Measurements from ENCODE around the gene ATF6.
"Not testable (repeated sequence)": the region's sequence is repeated elsewhere in the genome, so short reads cannot be mapped to it uniquely, and the experiment has no call there.

Gene ATF6

GRCh38 chr1:161781995-161782394, 15.9 kb downstream of the ATF6 start:
- DNase-seq (ENCODE audit: low read depth in 2 of 2) = no peak

DNA sequence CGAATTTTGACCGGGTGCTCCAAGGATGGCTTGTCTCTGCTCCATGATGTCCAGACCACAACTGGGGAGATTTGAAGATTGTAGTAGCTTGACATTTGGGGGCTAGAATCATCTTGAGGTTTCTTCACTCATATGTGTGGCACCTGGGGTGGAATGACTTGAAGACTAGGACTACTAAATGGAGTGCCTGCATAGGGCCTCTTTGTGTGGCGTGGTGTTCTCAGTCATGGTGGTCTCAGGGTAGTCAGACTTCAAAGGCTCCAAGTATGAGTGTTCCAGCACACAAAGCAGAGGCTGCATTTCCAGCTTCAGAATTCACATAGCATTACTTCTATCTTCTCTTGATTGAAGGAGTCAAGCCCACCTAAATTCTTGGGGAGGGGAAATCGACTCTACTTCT, 16.8 kb downstream of the ATF6 start:
- DNase-seq (ENCODE audit: low read depth in 2 of 2) = no peak

DNA sequence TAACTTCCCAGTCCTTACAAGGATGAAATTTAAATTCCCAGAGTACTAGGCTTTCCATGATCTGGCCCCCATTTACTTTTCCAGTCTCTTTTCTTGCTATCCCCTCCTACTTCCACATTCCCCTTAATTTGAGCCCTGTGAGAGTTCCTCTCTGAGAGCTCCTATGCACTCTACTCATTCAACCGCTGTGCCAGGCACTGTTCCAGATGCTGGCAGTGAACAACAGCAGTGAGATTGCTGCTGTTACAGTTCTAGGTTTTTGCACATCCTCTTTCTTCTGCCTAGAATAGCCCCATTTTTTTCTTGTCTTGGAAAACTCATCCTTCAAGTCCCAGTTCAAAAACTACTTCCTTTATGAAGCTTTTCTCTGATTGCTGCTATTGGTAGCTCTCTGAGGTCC, 18.8 kb downstream of the ATF6 start:
- no peak for DNase-seq (ENCODE audit: low read depth in 2 of 2)

- DNase-seq (ENCODE audit: low read depth in 2 of 2) = no peak
Measured at GRCh38 chr1:161787355-161787754, 21.2 kb downstream of the ATF6 start.

DNA sequence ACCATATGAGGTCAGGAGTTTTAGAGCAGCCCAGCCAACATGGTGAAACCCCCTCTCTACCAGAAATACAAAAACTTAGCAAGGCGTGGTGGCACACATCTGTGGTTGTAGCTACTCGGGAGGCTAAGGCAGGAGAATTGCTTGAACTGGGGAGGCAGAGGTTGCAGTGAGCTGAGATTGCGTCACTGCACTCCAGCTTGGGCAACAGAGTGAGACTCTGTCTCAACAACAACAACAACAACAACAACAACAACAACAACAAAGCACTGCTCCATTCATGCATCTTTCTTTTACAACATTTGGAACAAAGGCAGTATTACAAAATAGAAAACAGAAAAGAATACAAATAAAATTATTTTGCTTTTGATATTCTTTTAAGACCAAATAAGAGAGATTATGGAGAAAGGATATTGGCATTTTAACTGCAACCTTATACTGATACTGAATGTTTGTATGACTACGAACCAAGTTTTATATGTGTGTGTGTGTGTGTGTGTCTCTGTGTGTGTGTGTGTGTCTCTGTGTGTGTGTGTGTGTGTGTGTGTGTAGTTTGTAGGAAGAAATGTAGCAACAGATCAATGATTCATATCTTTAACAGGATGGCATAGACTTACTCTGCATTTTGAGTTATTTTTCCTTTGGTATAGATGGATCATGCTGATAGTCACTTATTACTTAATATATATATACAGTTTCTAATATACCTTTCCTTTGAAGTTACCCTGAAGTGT, 24.6 kb downstream of the ATF6 start:
- DNase-seq (ENCODE audit: low read depth in 2 of 2) = no peak

DNA sequence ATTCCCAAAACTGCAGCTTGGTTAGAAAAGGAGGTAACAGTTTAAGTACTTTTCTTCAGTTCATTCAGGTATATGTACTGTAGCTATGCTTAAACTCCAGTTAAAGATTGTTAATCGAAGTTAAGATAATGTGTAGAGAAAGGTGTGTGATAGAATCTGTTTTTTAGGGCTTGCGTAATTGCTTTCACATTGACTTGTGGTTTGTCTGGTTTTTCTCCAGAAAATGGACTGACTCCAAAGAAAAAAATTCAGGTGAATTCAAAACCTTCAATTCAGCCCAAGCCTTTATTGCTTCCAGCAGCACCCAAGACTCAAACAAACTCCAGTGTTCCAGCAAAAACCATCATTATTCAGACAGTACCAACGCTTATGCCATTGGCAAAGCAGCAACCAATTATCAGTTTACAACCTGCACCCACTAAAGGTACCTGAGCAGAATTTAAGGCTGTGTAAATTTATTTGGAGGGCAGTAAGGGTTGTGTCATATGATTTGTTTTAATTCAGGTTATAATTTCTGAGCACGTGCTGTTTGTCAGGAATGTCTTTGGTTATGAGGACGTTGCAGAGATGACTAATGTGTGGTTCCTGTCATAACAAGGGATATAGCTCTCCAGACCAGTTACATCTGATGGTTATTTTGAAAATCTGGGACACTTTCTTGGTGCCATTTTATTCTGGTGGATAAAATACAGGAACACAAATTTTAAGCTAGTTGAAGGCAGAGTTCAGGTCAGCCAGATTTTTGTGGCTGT, 26.0 kb downstream of the ATF6 start:
- no peak for DNase-seq (ENCODE audit: low read depth in 2 of 2)

DNA sequence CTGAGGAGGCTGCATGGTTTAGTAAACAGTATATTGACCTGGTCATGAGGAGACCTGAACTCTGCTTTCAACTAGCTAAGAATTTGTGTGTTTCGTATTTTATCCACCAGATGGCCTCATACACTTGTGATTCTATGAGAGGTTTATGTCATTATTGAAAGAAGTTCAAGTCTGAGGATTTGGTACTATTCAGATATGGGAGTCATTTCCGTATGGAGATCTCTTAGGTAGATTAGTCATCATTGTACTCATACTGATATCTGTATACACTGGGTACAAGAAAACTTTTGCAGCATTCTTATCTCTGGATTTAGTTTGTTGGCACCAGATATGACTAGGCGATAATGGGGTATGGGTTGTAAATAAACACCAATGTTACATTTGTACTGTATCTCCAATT, 26.6 kb downstream of the ATF6 start:
- no peak for DNase-seq (ENCODE audit: low read depth in 2 of 2)

DNA sequence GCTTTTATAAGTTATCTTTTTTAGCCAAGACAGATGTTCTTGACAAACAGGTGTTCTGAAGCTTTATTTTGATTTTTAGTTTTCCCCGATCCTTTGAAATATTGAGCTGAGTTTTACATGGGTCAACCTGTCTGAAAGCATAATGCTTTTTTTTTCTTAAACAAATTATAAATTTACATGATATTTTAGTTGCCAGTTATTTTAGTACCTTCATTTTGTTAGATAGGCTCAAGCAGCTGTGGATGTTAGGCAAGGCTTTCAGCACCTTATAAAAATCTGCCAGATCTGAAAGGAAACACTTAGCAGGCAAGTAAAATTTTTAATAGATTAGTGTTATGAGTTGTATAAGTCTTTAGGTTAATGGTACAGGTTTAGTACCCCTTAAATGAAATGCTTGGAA, 33.7 kb downstream of the ATF6 start:
- no peak for DNase-seq (ENCODE audit: low read depth in 2 of 2)

GRCh38 chr1:161801955-161802354, 35.8 kb downstream of the ATF6 start:
- no peak for DNase-seq (ENCODE audit: low read depth in 2 of 2)

GRCh38 chr1:161803181-161803580, 37.1 kb downstream of the ATF6 start:
- no peak for DNase-seq (ENCODE audit: low read depth in 2 of 2)

DNA sequence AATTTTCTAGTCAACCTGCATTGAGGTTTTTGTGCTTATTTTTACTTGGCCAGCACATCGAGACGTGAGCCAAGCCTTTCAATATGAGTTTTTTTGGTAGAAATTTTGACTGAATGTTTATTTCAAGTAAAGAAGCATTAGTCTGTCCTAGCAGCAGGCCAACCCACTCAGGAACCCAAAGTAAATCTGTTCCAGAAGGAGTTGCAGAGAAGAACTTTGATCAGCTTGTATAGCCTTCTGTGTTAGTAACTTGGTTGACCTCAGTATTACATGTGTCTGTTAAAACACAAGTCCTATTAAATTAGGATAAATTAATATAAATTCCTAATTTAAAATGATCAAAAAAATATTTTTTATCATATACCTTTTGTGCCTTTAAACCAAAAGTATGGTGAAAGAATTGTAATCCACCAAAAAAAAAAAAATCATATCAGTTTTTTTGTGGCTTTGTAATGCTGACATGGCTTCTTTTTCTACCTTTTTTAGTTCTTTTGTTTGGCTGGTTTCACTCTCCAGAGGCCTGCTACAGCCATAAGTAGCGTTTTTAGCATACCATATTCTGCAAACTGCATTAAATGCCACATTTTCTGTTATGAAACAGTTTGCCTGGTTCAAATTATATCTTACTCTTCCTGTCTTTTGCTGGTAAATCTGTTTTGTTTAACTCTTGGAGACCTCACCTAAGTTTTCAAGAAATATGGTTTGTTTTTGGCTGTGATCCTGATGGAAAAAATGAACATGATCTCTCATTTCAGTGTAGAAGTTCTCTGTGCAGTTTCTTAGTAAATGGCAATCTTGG, 39.5 kb downstream of the ATF6 start:
- DNase-seq (ENCODE audit: low read depth in 2 of 2) = no peak

GRCh38 chr1:161809202-161809601, 43.1 kb downstream of the ATF6 start:
- DNase-seq (ENCODE audit: low read depth in 2 of 2) = not testable (repeated sequence)

DNA sequence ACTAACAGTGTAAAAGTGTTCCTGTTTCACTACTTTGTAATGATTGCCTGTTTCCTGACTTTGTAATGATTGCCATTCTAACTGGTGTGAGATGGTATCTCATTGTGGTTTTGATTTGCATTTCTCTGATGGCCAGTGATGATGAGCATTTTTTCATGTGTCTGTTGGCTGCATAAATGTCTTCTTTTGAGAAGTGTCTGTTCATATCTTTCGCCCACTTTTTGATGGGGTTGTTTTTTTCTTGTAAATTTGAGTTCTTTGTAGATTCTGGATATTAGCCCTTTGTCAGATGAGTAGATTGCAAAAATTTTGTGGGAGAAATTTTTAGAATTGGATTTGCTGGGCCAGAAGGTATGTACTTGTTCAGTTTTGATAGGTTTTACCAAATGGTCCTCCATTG, 43.5 kb downstream of the ATF6 start:
- not testable (repeated sequence) for DNase-seq (ENCODE audit: low read depth in 2 of 2)

DNA sequence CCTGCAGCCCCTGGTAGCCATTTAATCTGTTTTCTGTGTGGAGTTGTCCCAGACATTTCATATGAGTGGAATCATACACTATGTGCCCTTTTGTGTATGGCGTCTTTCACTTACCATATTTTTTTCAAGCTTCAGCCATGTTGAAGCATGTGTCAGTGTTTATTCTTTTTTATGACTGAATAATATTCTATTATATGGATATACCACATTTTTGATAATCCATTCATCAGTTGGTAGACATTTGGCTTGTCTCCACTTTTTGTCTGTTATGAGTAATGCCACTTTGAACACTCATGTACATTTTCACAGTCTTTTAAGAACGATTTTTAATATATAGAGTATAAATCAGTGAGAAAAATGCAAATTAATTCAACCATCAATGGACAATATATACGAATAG, 44.7 kb downstream of the ATF6 start:
- no peak for DNase-seq (ENCODE audit: low read depth in 2 of 2)

DNA sequence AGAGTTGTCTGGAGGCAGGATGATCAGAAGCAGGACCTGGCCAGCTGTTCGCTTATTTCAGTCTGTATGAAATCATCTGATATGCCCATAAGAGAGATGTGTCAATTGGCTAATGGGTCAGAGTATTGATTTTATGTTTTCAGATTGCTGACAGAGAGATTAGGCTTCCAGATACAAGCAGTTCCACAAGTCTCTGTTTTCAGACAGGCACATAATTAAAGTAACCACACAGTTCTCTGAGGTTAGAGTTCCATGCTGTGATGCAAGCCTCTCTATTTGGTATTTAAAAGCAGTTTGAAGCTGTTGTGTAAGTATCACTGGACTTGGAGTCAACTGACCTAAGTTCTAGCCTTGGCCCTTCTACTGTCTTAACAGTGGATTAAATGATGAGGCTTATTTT, 50.1 kb downstream of the ATF6 start:
- DNase-seq (ENCODE audit: low read depth in 2 of 2) = no peak

DNA sequence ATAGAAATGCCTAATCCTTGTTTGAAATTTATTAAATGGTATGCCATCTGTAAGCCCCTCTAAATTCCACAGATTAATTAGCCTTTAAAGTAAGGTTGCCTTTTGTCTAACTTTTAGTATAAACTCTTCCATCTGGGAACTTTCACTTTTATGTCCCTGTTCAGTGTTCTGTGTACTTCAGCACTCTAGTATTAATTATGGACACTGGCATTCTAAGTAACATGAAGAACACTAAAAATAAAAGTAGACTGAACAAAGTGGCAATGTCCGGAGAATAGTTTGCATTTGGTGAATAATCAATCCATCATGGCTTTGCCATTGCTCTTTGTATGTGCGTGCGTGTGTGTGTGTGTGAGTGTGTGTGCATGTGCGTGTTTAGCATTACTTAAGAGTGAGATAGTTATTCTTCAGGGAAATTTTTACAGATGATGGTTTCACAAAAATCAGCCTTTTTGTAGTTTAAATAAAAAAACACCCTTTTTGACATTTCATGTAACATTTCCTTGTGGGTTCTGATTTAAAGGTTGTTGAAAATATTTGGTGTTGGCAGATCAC, 51.1 kb downstream of the ATF6 start:
- no peak for DNase-seq (ENCODE audit: low read depth in 2 of 2)

- no peak for DNase-seq (ENCODE audit: low read depth in 2 of 2)
Measured at GRCh38 chr1:161820914-161821313, 54.8 kb downstream of the ATF6 start.

DNA sequence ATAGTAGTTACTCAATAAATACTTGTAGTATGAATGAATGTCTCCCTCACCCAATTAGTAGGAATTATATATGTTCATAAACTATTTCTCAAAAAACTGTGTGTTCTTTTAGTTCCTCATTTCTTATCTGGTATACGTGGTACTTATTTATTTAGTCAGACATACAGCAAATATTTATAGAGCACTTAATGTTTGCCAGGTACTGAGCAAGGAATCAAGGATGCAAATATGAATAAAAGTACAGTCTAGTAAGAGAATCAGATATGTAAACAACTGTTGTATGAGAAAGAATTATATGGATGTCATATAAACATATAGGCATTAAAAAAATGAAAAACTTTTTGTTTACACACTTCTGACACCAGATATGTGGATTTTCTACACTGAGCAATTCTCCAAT, 58.5 kb downstream of the ATF6 start:
- no peak for DNase-seq (ENCODE audit: low read depth in 2 of 2)

DNA sequence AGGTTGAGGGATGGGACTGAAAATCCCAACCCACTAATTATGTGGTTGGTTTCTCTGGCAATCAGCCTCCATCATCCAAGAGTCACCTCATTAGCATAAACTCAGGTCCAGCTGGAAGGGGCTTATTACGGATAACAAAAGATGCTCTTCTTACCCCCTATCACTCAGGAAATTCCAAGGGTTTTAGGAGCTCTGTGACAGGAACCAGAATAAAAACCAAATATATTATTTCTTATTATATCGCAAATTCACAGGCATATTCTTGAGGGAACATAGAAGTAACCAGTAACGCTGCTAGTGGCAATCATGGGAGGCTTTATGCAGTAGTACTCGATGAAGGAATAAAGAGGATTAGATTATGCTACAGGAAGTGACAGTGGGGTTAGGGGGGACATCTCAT, 59.7 kb downstream of the ATF6 start:
- no peak for DNase-seq (ENCODE audit: low read depth in 2 of 2)

GRCh38 chr1:161826478-161826877, 60.4 kb downstream of the ATF6 start:
- DNase-seq (ENCODE audit: low read depth in 2 of 2) = no peak

DNA sequence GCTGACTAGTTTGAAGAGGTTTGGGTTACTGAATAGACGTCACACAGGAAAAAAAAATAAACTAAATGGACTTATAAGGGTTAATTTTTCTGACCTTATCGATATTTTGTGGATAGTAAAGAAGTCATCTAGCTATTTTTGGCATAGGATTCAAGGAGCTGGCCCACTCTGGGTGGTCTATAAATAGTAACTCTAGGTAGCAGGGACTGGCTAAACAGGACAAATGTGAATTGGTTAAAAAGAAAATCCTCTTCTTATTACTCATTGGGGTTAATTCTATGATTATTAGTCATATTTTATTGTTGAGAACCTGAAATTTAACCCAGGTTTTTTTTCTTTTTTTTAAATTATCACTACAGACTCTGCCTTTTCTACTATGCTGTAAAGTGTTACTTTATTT, 61.7 kb downstream of the ATF6 start:
- DNase-seq (ENCODE audit: low read depth in 2 of 2) = no peak

DNA sequence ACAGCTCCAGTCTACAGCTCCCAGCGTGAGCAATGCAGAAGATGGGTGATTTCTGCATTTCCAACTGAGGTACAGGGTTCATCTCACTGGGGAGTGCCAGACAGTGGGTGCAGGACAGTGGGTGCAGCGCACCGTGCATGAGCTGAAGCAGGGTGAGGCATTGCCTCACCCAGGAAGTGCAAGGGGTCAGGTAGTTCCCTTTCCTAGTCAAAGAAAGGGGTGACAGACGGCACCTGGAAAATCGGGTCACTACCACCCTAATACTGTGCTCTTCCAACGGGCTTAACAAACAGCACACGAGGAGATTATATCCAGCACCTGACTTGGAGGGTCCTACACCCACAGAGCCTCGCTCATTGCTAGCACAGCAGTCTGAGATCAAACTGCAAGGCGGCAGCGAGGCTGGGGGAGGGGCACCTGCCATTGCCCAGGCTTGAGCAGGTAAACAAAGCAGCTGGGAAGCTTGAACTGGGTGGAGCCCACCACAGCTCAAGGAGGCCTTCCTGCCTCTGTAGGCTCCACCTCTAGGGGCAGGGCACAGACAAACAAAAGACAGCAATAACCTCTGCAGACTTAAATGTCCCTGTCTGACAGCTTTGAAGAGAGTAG, 66.3 kb downstream of the ATF6 start:
- not testable (repeated sequence) for DNase-seq (ENCODE audit: low read depth in 2 of 2)

Measured in stimulated activated CD4-positive, alpha-beta T cell treated with anti-CD3 and anti-CD28 coated beads, Interleukin-1b, Interleukin-23, amount 100 ng/mL, for 4 hours (primary cell).